Ishikawa (cell line): ENCODE results near the gene WIF1.

Source experiments
- EP300 ChIP-seq: IDR thresholded peaks from 2 replicates; pipeline ENCODE4 v1.6.1; 2012; ENCODE audit warnings: borderline replicate concordance
- TAF1 ChIP-seq: IDR thresholded peaks from 2 replicates; pipeline ENCODE4 v1.6.1; 2012; ENCODE audit warnings: low read depth, mild to moderate bottlenecking

DNA sequence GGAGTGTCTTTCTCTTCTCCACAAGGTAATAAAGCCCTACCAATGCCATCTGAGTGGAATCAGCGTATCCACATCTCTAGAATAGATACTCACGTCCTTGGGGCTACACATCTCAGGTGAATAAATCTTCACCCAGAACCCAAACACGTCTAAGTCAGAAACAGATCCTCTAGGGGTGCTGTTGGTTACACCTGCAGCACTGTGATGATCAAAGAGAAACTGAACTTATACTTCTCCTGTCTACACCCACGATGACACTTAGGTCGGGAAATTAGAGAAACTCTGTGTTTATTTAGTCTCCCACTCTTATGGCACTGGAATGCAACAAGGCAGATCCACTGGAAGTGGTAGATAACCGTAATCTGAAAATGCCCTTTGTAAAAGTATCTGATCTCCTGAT is 46.2 kb downstream of the WIF1 start:
- TF ChIP-seq EP300 = no peak
- TF ChIP-seq TAF1 = no peak
